GM18870 (cell line): ENCODE data around the gene RRP1.

Experiments
- ATAC-seq: cut with Tn5 transposase; IDR thresholded peaks from one replicate; pipeline ENCODE4 v1.9.1; 2021; ENCODE audit warnings: moderate library complexity; ENCODE audit not compliant: unreplicated experiment

RRP1 gene

GRCh38 chr21:43758111-43758641 is 31.2 kb upstream of the RRP1 start:
- no peak for ATAC-seq

- no peak for ATAC-seq
These were observed 30.6 kb upstream of the RRP1 start for GRCh38 chr21:43758811-43759210.

DNA sequence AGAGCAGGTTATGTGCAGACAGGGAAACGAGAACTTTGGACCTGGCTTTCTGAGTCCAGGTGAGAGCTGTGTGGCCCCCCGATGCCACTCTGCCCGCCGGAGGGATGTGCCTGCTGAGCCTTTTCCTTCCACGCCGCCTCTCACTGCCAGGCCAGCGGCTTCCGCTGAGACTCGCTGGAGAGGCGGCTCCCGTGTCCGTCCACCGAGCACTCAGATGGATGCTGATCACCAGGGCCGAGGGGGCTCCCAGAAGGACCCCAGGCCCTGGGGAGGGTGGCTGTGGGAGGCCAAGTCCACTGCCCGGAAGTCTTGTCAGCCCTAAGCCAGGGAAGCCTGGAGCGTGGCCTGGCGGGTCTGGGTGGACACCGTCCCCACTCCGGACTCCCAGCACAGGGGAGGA is 29.7 kb upstream of the RRP1 start:
- no peak for ATAC-seq

- ATAC-seq, result no peak
These were observed 28.9 kb upstream of the RRP1 start for GRCh38 chr21:43760391-43760958.

GRCh38 chr21:43761886-43762285 is 27.5 kb upstream of the RRP1 start:
- ATAC-seq, result no peak

DNA sequence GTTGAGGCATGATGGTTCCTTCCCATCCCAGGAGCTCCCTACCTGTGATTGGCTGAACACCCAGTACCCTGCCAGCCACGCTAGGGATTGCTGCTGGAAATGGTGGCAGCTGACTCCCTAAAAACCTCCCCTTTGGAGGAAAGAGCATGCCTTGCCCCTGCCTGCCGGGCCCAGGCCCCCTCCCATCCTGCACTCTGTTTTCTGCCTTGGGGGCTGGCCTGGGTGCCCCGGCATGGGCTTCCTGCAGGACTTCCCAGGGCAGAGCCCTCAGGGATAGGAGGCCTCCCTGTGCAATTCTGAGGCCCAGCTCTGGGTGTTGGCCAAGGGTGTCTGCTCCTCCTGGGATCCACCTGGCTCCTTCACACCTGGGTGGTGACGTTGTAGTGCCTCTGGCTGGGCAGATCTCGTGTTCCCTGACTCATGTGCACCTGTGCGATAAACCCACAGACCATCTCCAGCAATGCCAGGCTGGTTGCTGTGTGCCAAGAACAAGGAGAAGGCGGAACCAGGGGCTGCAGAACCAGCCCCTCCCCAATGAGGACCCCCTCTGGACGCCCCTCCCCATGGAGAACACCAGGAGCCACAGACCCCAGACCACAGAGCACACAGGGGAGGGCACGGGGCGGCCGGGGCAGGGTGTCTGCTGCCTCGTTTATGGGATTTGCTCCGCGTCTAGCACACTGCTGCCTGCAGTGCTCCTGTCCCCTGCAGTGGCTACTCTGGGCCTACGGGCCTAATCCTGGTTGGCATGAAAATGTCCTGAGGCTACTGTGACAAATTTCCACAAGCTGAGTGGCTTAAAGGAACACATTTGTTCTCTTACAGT is 26.9 kb upstream of the RRP1 start:
- no peak for ATAC-seq

DNA sequence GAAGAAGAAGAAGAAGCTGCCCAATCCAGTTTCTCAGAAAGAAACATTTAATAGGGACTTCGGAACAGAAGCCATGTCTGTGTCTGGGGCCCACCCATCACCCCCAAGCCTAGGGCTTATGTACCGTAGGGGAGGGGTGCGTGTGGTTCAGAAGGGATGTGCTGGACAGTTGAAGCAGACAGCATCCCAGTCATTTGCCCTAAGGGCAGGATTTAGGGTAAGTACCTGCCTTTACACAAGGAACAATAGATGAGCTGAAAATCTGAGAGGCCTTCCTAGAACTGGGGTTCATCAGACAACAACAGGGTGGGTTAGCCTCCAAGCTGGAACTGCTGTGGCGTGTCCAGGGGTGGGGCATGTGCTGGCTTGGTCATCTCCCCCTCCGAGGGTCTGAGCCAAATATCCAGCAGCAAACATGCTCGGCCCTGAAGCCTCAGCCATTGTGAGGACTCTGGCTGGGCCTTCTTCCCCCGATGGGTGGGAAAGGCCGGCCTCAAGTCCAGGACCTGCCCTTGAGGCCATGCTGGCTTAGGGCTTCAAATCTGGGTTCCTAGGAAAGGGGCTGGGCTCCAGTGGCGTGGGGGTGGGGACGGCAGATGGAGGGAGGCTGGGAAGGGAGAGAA is 25.4 kb upstream of the RRP1 start:
- ATAC-seq, result no peak

DNA sequence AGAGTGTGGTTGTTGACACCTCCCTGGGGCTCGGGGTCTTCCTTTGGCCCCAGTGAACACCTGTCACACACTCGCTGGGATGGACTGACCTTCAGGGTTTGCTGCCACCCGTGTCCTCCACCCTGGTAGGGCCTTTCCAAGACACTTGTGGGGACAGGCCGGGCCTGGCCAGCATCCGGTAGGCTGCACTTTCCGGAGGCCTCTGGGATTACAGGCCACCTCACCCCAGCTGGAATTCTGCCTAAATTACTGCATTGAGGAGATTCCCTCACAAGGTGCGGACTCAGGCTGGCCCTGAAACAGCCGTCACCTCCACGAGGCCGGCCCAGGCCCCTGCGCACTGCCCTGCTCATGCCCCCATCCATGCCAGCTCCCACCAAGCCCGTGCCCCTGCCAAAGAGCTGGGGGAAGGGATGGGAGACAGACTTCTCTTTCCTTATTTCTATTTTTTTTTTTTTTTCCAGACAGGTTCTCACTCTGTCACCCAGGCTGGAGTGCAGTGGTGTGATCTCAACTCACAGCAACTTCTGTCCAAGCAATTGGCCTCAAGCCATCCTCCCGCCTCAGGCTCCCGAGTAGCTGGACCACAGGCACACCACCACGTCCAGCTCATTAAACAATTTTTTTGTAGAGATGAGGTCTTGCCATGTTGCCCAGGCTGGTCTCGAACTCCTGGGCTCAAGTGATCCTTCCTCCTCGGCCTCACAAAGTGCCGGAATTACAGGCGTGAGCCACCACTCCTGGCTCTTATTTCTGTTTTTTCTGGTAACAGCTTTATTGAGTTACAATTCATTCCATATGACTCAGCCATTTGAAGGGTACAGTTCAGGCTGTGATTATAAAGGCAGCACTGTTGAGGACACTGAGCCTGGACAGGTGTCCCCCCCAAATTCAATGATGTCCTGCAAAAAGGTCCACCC is 24.5 kb upstream of the RRP1 start:
- no peak for ATAC-seq

DNA sequence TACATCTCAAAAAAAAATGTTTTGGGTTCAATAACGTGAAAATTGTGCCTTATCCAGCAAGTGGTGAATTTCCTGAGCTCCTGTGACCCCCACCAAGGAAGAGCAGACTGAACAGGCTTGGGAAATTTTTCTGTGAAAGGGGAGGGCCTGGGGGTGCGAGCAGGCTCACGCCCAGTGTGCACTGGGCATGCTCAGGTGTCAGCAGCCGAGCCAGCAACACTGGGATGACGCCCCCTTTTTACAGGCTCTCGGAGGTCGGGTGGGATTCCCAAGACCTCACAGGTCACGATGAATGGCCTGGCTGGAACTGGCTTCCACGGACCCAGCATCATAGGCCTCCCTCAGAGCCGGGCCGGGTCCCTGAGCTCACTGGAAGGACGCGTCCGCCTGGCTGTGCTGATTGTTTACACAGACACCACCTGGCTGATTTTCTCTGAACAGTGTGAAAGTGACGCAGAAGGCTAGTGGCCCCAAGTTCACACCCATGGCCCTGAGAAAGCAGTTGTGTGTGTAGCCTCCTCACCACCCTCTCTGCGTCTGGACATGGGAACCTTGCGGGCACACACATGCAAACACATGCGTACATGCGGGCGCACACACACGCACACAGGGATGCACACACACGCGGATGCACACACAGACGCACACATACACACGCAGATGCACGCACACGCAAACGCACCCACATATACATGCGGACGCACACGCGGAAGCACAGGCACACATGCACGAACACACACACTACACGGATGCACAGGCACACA is 22.5 kb upstream of the RRP1 start:
- no peak for ATAC-seq

- ATAC-seq, result no peak
These were observed 21.8 kb upstream of the RRP1 start for GRCh38 chr21:43767498-43767983.

DNA sequence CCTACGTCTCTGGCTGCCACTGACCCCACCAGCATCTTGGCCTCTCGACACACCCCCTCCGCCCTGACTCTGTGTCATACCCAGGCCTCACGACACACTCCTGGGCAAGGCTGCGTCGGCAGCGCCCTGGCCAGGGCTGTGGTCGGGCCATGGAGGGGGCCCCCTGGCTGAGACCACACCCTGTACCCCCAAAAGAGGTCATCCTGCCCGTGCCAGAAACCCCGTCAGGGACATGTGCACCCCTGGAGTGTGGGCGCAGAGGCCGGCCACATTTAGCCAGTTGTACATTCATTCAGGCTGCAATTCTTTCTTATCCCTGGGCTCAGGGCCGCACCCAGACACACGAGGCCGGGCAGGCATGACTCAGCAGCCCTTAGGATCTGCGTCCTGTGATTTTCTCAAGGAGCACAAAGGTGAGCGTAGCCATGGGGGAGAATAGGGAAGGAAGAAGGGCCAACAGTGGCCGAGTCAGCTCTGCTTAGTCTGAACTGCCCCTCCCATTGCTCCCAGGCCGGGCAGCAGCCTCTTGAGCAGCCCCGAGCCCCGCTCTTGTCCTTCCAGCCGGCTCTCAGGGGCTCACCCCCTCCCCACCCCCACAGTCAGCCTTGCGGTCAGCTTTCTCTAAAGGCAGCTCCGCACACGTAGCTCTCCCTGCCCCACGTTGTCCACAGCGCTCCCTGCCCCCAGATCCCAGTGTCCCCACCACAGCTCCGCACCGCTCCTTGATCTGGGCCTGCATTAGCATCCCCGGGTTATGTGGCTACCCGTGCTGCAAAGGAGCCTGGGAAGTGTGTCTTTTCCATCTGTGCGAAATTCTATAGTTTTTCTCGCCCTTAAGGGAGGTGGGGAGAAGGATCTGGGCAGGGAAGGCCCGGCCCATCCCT is 21.2 kb upstream of the RRP1 start:
- ATAC-seq, result no peak

GRCh38 chr21:43768868-43769167 is 20.6 kb upstream of the RRP1 start:
- no peak for ATAC-seq

- ATAC-seq, result no peak
These were observed 19.9 kb upstream of the RRP1 start for GRCh38 chr21:43769325-43769958.

DNA sequence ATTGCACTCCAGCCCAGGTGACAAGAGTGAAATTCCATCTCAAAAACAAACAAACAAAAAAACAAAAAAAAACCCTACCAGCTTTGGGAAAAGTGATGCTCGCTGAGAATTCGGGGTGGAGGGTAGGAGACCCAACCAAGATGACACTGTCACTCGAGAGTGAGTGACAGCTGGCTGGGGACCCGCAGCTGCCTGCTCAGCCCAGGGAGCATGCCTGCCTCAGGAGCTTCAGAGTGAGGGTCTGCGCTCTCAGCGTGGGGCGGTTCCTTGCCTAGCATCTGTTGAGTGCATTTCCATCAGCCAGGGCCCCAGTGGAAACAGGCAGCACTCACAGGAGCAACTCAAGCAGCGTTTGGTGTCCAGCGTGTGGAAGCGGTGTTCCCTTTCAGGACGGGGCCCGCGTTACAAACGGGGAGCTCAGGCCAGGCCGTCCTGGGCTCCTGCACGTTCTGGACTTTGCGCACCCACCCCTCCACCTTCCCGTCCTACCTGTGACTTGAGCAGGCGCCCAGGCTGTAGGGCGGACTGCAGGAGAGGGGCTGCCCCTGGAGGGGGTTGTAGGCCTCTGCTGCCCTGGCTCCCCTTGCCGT is 19.2 kb upstream of the RRP1 start:
- no peak for ATAC-seq

- ATAC-seq, result no peak
These were observed 18.1 kb upstream of the RRP1 start for GRCh38 chr21:43771199-43771675.

DNA sequence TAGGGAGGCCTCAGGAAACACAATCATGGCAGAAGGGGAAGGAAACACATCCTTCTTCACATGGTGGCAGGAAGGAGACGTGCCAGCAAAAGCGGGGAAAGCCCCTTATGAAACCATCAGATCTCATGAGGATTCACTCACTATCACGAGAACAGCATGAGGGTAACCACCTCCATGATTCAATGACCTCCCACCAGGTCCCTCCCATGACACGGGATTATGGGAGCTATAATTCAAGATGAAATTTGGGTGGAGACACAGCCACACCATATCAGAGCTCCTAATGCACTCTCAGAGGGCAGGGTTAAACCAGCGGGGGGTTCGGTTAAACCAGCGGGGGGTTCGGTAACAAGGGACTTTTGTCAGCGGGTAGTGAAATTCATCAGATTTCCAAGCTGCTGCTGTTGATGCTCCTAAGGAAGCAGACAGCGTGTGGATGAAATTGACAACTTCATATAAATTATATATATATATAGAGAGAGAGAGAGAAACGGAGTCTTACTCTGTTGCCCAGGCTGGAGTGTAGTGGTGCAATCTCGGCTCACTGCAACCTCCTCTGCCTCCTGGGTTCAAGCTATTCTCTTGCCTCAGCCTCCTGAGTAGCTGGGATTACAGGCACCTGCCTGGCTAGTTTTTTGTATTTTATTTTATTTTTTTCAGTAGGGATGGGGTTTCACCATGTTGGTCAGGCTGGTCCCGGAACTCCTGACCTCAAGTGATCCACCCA is 17.5 kb upstream of the RRP1 start:
- no peak for ATAC-seq

DNA sequence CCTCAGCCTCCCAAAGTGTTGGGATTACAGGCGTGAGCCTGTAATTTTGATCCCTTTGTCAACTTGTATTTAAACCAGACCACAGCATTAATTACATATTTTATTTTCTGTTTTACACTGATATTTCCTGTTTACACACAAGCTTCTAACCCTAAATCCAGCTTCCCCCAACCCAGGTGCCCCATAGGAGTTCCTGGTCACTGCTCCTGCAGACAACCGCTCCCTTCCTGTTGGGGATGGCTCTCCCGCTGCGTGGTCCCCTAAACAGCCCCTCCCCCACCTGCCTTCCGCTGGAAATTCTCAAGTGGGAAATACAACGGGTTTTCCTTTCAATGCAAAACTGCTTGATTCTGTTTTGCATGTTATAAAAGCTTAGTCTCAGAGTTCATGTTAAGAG is 17.0 kb upstream of the RRP1 start:
- ATAC-seq, result no peak

GRCh38 chr21:43774163-43774562 is 15.2 kb upstream of the RRP1 start:
- ATAC-seq, result no peak
